NCI-H345 (cell line): ENCODE results near the gene DYRK4.
A peak's percentile ranks its signal among the peaks of the same experiment; 100 is the strongest.

Source experiments
- DNase-seq: peaks from one replicate; lab custom pipeline; 2025; lab: John Stamatoyannopoulos, UW

DYRK4 gene

GRCh38 chr12:4626543-4626942 lies 64.5 kb downstream of the DYRK4 start:
- DNase-seq, result no peak

DNA sequence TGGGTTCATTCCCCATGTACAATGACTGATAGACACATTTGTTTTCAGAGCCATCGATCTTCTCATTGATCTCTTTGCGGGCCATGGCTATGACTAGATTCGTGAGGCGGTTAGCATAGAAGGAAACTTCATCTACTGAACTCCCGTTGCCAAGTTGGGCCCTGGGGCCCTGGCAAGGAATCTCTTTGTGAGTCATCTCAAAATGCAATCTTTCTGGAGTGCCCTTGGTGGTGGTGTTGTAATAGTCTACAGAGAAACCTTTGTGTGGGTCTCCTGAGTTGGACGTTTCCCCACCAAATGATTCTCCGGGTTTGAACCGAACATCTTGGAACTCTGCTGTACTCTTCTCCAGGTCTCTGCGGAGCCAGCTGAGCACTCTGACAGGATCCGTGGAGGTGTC lies 66.4 kb downstream of the DYRK4 start:
- DNase-seq, result no peak

GRCh38 chr12:4630262-4630661 lies 68.3 kb downstream of the DYRK4 start:
- no peak for DNase-seq

- DNase-seq, result no peak
These were observed 81.7 kb downstream of the DYRK4 start for GRCh38 chr12:4643747-4644146.

DNA sequence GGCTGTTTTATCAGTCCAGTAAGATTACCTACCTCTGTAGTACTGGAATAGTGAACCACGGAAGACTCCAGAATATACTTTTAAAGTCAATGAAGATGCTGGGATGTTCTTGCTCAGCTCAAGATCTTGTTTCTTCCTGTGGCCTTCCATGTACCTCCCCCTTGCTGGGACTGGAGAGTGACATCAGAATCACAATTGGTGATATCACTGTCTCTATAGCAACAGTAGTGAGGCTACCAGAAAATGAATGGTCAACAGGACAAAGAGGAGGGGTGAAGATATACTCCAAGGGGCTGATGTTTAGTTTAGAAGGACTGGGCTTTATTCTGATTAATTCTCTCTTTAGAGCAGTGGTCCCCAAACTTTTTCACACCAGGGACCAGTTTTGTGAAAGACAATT lies 83.0 kb downstream of the DYRK4 start:
- DNase-seq, result no peak

GRCh38 chr12:4648104-4648500 lies 86.1 kb downstream of the DYRK4 start:
- no peak for DNase-seq

- DNase-seq, result peak; percentile 88
These were observed 86.7 kb downstream of the DYRK4 start, which contains the start of the genes AKAP3 and NDUFA9 for GRCh38 chr12:4648501-4649357. Gene AKAP3, minus strand, starts transcription at chr12:4649051. Its CDS starts 10,855 bp downstream, at chr12:4638196. Gene NDUFA9, plus strand, starts transcription at chr12:4649114. Its CDS starts 13 bp downstream, at chr12:4649127.

- DNase-seq, result no peak
These were observed 87.3 kb downstream of the DYRK4 start for GRCh38 chr12:4649358-4649661.

DNA sequence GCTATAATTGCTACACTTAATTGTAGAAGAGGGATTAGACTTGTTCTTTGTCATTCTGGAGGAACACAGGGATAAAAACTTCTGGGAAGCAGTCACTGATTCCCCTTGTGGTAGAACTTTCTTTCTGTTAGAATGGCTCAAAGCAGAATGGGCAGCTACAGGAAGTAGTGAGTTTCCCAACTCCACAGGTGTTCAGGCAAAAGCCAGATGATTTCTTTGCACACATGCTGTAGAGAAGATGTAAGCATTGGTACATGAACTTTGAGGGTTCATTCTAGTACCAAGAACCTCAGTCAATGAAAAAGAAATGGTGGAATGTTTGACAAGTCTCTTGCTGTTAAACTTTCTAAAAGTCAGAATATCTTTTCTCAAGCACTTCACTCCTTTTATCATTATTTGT lies 91.2 kb downstream of the DYRK4 start:
- no peak for DNase-seq

- DNase-seq, result no peak
These were observed 91.7 kb downstream of the DYRK4 start for GRCh38 chr12:4653691-4654090.
